T47D (cell line): ENCODE data around the gene OR9A4.
"Not testable (repeated sequence)": the region's sequence is repeated elsewhere in the genome, so short reads cannot be mapped to it uniquely, and the experiment has no call there.

Source experiments
- DNase-seq, 2 experiments: peaks; one replicate each; pipeline versions ENCODE4 v3.0.0 to v3.0.0-alpha.2; 2011 to 2012; ENCODE audit warnings: low read depth in 1 of 2, low spot score in 1 of 2
- JUND ChIP-seq: IDR thresholded peaks from 2 replicates; pipeline ENCODE4 v1.6.1; 2012; ENCODE audit warnings: low read depth
- in situ Hi-C: cut with HindIII; loops from 2 replicates; pipeline ENCODE4 v1.10.0; 2016; ENCODE audit warnings: low sequenced_read_pairs, low pct_unique_long_range_greater_than_20kb

Gene OR9A4

GRCh38 chr7:141916099-141916498, at the start of gene OR9A4:
OR9A4 (plus strand) TSS chr7:141916399; CDS start chr7:141918876, 2,477 bp downstream.
- TF ChIP-seq JUND: no peak

GRCh38 chr7:141866974-141867373, 49.2 kb upstream of the OR9A4 start:
- no peak for DNase-seq
- no peak for TF ChIP-seq JUND
- in situ Hi-C loops: no loop called here

More at GRCh38 chr7:141916099-141916498, at the start of gene OR9A4:
- in situ Hi-C loops: no loop called here
- no peak for DNase-seq

GRCh38 chr7:141872931-141873330, 43.3 kb upstream of the OR9A4 start:
- in situ Hi-C loops: no loop called here
- no peak for TF ChIP-seq JUND
- no peak for DNase-seq

GRCh38 chr7:141874787-141875186, 41.4 kb upstream of the OR9A4 start:
- DNase-seq: no peak
- TF ChIP-seq JUND: no peak
- in situ Hi-C loops: no loop called here

- no peak for DNase-seq
- in situ Hi-C loops: no loop called here
- no peak for TF ChIP-seq JUND
Measured at GRCh38 chr7:141875453-141875852, 40.7 kb upstream of the OR9A4 start.

- no peak for TF ChIP-seq JUND
- in situ Hi-C loops: no loop called here
- no peak for DNase-seq
Measured at GRCh38 chr7:141876371-141876770, 39.8 kb upstream of the OR9A4 start.

- no peak for TF ChIP-seq JUND
- DNase-seq: no peak
- in situ Hi-C loops: no loop called here
Measured at GRCh38 chr7:141877365-141877764, 38.8 kb upstream of the OR9A4 start.

GRCh38 chr7:141880960-141881359, 35.2 kb upstream of the OR9A4 start:
- in situ Hi-C loops: no loop called here
- no peak for DNase-seq
- TF ChIP-seq JUND: no peak

GRCh38 chr7:141884539-141885225, 31.5 kb upstream of the OR9A4 start:
- in situ Hi-C loops: no loop called here
- TF ChIP-seq JUND: no peak

GRCh38 chr7:141889321-141889720, 26.9 kb upstream of the OR9A4 start:
- no peak for TF ChIP-seq JUND
- no peak for DNase-seq
- in situ Hi-C loops: no loop called here

More at GRCh38 chr7:141884539-141885225, 31.5 kb upstream of the OR9A4 start:
- DNase-seq: no peak

GRCh38 chr7:141891336-141891735, 24.9 kb upstream of the OR9A4 start:
- TF ChIP-seq JUND: no peak
- in situ Hi-C loops: no loop called here
- no peak for DNase-seq

- in situ Hi-C loops, DNase-seq: not testable (repeated sequence)
Measured at GRCh38 chr7:141899366-141899765, 16.8 kb upstream of the OR9A4 start.

- DNase-seq: no peak
- in situ Hi-C loops: no loop called here
- no peak for TF ChIP-seq JUND
Measured at GRCh38 chr7:141906285-141906684, 9.9 kb upstream of the OR9A4 start.

- no peak for TF ChIP-seq JUND
- in situ Hi-C loops: no loop called here
- no peak for DNase-seq
Measured at GRCh38 chr7:141911391-141911790, 4.8 kb upstream of the OR9A4 start.
